ENCODE data around the gene EHD1.
"Not testable (repeated sequence)": the region's sequence is repeated elsewhere in the genome, so short reads cannot be mapped to it uniquely, and the experiment has no call there.

EHD1 gene

GRCh38 chr11:64815433-64815832 lies 63.0 kb downstream of the EHD1 start:
- DNase-seq (ENCODE audit: low read depth, low spot score); H3K4me3 ChIP-seq (ENCODE audit: low read length): not testable (repeated sequence)

- H3K4me3 ChIP-seq (ENCODE audit: low read length): no peak overlapping the region
- DNase-seq (ENCODE audit: low read depth, low spot score): no peak
Measured at GRCh38 chr11:64814712-64815187, 63.7 kb downstream of the EHD1 start.

DNA sequence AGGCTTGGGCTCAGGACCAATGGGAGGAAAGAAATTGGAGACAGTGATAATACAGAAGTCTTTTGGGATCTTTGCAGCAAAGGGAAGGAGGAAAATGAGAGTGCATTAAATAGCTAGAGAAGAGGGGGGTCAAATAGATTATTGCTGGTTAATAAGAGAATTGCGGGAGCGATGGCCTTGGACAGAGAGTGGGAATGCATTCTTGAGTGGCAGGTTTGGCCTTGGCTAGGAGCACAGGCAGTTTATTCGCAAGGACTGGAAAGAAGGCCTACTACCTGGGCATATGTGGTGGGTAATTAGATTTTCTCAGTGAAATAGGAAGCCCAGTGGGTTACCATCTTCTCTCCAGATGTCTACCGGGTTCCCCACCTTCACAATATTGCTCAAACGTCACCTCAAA lies 64.6 kb downstream of the EHD1 start:
- DNase-seq (ENCODE audit: low read depth, low spot score): no peak
- H3K4me3 ChIP-seq (ENCODE audit: low read length): no peak overlapping the region

DNA sequence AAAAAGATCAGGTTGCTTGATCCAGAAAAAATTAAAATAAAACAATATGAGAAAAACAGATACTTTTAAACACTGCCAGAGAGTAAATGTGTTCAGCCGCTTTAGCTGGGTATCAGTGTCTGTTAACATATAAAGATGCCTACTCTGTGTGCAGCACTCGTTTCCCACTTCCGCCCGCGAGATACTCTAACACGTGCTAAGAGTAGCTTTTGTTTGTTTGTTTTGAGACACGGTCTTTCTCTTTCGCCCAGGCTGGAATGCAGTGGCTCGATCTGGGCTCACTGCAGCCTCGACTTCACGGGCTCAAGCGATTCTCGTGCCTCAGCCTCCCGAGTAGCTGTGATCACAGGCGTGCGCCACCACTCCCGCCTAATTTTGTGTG lies 67.5 kb downstream of the EHD1 start:
- H3K4me3 ChIP-seq (ENCODE audit: low read length): peak overlapping the region; percentile 80
- peak; percentile 56 for DNase-seq (ENCODE audit: low read depth, low spot score)

DNA sequence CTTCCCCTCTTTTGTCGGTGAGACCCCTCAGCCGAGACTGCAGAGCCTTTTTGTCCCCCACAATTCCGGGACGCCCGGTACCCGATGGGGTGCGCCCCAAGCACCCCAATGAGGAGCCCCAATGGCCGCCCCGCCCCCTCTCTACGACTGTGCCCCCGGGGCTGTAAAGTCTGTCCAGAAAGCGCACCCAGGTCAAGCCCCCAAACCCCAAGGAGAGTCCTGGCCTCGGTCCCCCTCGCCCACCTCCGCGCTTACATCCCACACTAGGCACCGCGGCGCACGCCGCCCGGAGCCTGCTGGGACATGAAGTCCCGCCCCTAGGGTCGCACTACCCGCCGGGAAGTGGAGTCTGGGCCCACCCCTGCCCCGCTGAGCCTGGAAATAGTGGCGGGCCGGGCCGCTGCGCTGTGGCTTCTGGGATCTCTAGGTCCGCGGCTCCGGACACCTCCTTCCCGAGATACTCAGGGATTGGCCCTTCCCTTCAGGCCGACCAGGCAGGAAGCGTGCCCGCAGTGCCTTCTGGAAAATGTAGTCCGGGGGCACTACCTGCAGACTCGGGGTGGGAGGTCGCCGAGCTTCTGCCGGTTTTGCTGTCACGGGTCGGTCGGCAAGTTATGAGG lies 68.0 kb downstream of the EHD1 start, which contains the start of gene MEN1:
MEN1 (minus strand) TSS at position 281 of the 620 bp plus-strand sequence. CDS start 442 bp downstream, outside the sequence.
- H3K4me3 ChIP-seq (ENCODE audit: low read length): peak within 1 kb of the TSS; percentile 80
- peak; percentile 84 for DNase-seq (ENCODE audit: low read depth, low spot score)

- DNase-seq (ENCODE audit: low read depth, low spot score): no peak
- H3K4me3 ChIP-seq (ENCODE audit: low read length): peak overlapping the region; percentile 80
Measured at GRCh38 chr11:64809781-64810241, 68.6 kb downstream of the EHD1 start.

GRCh38 chr11:64805481-64805880 lies 72.9 kb downstream of the EHD1 start:
- H3K4me3 ChIP-seq (ENCODE audit: low read length): no peak overlapping the region
- DNase-seq (ENCODE audit: low read depth, low spot score): no peak

DNA sequence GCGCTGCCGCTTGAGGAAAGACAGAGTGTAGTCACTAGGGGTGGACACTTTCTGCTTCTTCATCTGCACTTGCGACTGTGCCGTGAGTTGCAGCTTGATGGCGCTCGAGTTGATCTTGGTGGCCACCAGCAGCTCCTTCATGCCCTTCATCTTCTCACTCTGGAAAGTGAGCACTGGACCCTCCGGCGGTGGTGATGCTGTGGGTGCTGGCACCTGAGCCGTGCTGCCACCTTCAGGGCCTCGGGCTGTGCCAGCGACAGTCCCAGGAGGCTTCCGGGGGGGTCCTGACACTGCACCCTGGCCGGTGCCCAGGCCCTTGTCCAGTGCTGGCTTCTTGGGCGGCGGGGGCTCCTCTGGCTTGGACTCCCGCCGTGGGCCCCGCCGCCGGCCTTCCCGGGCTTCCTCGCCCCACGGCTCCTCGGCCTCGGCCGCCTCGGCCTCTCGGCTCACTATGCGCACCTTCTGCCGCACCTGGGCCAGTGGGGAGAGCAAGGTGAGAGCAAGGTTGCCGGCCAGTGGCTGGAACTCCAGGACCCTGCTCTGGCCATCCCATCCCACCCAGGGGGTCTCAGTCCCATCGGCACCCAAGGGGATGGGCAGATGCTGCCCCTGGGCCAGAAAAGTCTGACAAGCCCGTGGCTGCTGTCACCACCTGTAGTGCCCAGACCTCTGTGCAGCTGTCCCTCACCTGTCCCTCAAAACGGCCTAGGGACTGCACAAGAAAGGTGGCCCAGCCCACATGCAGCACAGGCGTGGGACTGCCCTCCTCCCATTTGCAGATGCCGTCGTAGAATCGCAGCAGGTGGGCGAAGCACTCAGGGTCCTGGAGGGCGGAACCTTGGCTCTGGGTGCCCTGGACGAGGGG lies 73.8 kb downstream of the EHD1 start:
- no peak overlapping the region for H3K4me3 ChIP-seq (ENCODE audit: low read length)
- DNase-seq (ENCODE audit: low read depth, low spot score): no peak

GRCh38 chr11:64803846-64804345 lies 74.5 kb downstream of the EHD1 start:
- H3K4me3 ChIP-seq (ENCODE audit: low read length): peak overlapping the region; percentile 73
- DNase-seq (ENCODE audit: low read depth, low spot score): no peak

GRCh38 chr11:64803158-64803845 lies 75.1 kb downstream of the EHD1 start, which contains the start of gene MAP4K2:
Gene MAP4K2 (minus strand): TSS chr11:64803214. CDS start chr11:64803149, 65 bp downstream.
- peak; percentile 57 for DNase-seq (ENCODE audit: low read depth, low spot score)
- peak within 1 kb of the TSS; percentile 73 for H3K4me3 ChIP-seq (ENCODE audit: low read length)

- DNase-seq (ENCODE audit: low read depth, low spot score): no peak
- H3K4me3 ChIP-seq (ENCODE audit: low read length): peak overlapping the region; percentile 60
Measured at GRCh38 chr11:64802370-64803157, 75.9 kb downstream of the EHD1 start.
